H1 (cell line): ENCODE data around the gene DNAI2.

Experiments used
- BRCA1 ChIP-seq: IDR thresholded peaks from 2 replicates; pipeline ENCODE4 v1.6.1; 2012; ENCODE audit warnings: low read depth, low read length, improper control_type of control experiment
- CTCF ChIP-seq, 3 experiments: IDR thresholded peaks; 1 replicate in 2 of 3; 2 replicates in 1 of 3; pipeline versions ENCODE4 v1.5.1 to v1.6.1; 2011; ENCODE audit warnings: low read length in 3 of 3, mild to moderate bottlenecking in 3 of 3, inconsistent platforms in 2 of 3, low read depth in 1 of 3, moderate library complexity in 1 of 3; ENCODE audit not compliant: insufficient read depth in 1 of 3; ENCODE audit errors: control extremely low read depth in 1 of 3
- GABPA ChIP-seq: IDR thresholded peaks from 2 replicates; pipeline ENCODE4 v1.6.1; 2011; ENCODE audit warnings: mild to moderate bottlenecking, low read length, moderate library complexity, borderline replicate concordance; ENCODE audit not compliant: insufficient read depth
- MAX ChIP-seq: IDR thresholded peaks from 2 replicates; pipeline ENCODE4 v1.6.1; 2012; ENCODE audit warnings: inconsistent platforms
- POLR2A ChIP-seq, 2 experiments: IDR thresholded peaks; 1 replicate in 1 of 2; 2 replicates in 1 of 2; pipeline ENCODE4 v1.6.1; 2011; ENCODE audit warnings: low read depth in 2 of 2, low read length in 2 of 2, mild to moderate bottlenecking in 2 of 2; ENCODE audit errors: control extremely low read depth in 1 of 2
- POLR2AphosphoS5 ChIP-seq: IDR thresholded peaks from 2 replicates; pipeline ENCODE4 v1.6.1; 2011; ENCODE audit warnings: low read depth, low read length
- YY1 ChIP-seq: IDR thresholded peaks from 2 replicates; pipeline ENCODE4 v1.6.1; 2011; ENCODE audit warnings: low read depth, mild to moderate bottlenecking, low read length

DNA sequence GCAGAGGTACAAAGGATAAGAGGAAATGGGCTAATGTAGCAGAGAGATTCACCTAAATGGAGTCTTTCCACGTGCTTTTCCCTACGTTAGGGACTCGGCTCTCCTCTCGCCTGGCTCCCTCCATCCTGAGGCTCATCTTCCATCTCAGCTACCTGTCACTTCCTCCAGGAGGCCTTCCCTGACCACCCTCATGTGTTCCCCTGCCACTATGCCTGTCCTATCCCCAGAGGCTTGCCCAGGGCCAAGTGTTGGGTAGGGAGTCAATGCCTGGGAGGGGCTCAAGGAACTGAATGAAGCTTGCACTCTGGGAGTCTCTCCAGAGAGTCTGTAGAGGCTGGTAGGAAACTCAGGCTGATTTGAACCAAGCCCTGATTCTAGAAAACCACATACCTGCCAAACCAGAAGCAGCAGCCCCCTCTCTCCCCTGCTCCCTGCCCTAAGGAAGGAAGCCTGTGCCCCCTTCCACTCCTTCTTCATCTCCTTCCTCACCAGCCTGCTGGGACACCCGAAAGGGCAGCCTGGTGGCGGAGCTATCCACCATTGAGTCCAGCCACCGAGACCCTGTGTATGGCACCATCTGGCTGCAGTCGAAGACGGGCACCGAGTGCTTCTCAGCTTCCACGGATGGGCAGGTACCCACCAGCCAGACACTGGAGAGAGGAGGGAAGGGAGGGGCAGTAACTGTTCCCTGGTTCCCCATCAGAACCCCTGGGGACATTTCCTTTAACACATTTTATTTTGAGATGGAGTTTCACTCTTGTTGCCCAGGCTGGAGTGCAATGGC, 25.4 kb downstream of the DNAI2 start:
- TF ChIP-seq CTCF (IDR thresholded peaks at IDR 0.05; ENCODE audit: control extremely low read depth in 1 of 3, insufficient read depth in 1 of 3, low read depth in 1 of 3, low read length in 3 of 3), result no peak
- no peak for TF ChIP-seq GABPA
- no peak for TF ChIP-seq YY1
- TF ChIP-seq BRCA1, result no peak
- no peak for TF ChIP-seq POLR2AphosphoS5
- TF ChIP-seq POLR2A (IDR thresholded peaks at IDR 0.05; ENCODE audit: control extremely low read depth in 1 of 2, low read depth in 2 of 2, low read length in 2 of 2), result no peak
- no peak for TF ChIP-seq MAX
